Measurements from ENCODE around the gene ZSCAN30. TPM values are rescaled to one million over a fixed set of nuclear protein-coding genes. Genes with fewer than 3 reads are reported as not detected.

The ZSCAN30 gene
- total and polyA plus RNA-seq, 9 of the 15 experiments (the other 6 are each of a cell fraction or from before 2014, with no cell fraction given) = 4.6 to 13.6 (median 10.8) TPM

DNA sequence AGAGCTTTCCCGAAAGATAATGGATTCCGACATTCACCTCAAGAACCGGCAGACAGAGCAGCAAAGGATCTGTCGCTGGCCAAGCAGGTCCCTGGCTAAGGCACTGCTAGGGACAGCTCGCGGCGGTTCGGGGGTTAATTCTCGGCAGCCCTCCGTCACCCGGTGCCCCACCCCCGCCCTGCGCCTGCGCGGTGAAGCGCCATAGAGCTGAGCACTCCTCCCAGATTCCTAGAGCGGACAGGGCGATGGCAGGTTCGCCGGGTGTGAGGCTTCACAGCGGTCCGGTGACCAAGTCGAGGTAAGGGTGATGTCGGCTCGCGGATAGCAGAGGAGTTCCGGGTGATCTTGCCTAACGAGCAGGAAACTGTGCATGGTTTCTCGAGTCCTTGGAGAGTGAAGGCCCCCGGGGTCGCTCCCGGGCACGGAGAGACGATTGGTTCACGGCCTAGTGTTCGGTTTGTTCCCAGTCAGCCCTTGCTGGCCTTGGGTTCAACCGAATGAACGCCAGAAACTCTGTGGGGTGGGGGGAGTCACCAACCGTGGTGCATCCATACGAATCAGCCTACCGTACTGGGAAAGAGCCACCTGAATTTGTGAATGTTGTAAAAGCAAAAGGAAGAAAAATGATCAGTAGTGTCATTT, at the start of gene ZSCAN30 (continued):
- TF ChIP-seq, protein P1, sequence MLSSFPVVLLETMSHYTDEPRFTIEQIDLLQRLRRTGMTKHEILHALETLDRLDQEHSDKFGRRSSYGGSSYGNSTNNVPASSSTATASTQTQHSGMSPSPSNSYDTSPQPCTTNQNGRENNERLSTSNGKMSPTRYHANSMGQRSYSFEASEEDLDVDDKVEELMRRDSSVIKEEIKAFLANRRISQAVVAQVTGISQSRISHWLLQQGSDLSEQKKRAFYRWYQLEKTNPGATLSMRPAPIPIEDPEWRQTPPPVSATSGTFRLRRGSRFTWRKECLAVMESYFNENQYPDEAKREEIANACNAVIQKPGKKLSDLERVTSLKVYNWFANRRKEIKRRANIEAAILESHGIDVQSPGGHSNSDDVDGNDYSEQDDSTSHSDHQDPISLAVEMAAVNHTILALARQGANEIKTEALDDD (IDR thresholded peaks at IDR 0.05) = no peak
- peak; percentile 35 for TF ChIP-seq CCNT2 (IDR thresholded peaks at IDR 0.05; ENCODE audit: borderline replicate concordance, extremely low read depth, insufficient read length, low read depth, low read length)
- TF ChIP-seq U2AF2 (optimal IDR thresholded peaks at IDR 0.05; ENCODE audit: low read depth, low read length) = no peak
- 0 out of 2 replicates have a peak, but pooled peaks have one; percentile 1 for TF ChIP-seq MAFF (IDR thresholded peaks at IDR 0.05; ENCODE audit: low read length)
- TF ChIP-seq, protein P2, sequence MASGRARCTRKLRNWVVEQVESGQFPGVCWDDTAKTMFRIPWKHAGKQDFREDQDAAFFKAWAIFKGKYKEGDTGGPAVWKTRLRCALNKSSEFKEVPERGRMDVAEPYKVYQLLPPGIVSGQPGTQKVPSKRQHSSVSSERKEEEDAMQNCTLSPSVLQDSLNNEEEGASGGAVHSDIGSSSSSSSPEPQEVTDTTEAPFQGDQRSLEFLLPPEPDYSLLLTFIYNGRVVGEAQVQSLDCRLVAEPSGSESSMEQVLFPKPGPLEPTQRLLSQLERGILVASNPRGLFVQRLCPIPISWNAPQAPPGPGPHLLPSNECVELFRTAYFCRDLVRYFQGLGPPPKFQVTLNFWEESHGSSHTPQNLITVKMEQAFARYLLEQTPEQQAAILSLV (tag; IDR thresholded peaks at IDR 0.05) = no peak
- TF ChIP-seq PHF21A (IDR thresholded peaks at IDR 0.05; ENCODE audit: borderline replicate concordance, low read depth) = no peak
- TF ChIP-seq, protein P3, sequence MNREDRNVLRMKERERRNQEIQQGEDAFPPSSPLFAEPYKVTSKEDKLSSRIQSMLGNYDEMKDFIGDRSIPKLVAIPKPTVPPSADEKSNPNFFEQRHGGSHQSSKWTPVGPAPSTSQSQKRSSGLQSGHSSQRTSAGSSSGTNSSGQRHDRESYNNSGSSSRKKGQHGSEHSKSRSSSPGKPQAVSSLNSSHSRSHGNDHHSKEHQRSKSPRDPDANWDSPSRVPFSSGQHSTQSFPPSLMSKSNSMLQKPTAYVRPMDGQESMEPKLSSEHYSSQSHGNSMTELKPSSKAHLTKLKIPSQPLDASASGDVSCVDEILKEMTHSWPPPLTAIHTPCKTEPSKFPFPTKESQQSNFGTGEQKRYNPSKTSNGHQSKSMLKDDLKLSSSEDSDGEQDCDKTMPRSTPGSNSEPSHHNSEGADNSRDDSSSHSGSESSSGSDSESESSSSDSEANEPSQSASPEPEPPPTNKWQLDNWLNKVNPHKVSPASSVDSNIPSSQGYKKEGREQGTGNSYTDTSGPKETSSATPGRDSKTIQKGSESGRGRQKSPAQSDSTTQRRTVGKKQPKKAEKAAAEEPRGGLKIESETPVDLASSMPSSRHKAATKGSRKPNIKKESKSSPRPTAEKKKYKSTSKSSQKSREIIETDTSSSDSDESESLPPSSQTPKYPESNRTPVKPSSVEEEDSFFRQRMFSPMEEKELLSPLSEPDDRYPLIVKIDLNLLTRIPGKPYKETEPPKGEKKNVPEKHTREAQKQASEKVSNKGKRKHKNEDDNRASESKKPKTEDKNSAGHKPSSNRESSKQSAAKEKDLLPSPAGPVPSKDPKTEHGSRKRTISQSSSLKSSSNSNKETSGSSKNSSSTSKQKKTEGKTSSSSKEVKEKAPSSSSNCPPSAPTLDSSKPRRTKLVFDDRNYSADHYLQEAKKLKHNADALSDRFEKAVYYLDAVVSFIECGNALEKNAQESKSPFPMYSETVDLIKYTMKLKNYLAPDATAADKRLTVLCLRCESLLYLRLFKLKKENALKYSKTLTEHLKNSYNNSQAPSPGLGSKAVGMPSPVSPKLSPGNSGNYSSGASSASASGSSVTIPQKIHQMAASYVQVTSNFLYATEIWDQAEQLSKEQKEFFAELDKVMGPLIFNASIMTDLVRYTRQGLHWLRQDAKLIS (CRISPR knock-in tag; IDR thresholded peaks at IDR 0.05) = peak; percentile 92
- TF ChIP-seq ATF7 (IDR thresholded peaks at IDR 0.05) = peak; percentile 93
- TF ChIP-seq ZNF232 (CRISPR knock-in tag; IDR thresholded peaks at IDR 0.05) = no peak
- TF ChIP-seq ZNF124 (CRISPR knock-in tag; IDR thresholded peaks at IDR 0.05) = no peak
- TF ChIP-seq, protein P4, sequence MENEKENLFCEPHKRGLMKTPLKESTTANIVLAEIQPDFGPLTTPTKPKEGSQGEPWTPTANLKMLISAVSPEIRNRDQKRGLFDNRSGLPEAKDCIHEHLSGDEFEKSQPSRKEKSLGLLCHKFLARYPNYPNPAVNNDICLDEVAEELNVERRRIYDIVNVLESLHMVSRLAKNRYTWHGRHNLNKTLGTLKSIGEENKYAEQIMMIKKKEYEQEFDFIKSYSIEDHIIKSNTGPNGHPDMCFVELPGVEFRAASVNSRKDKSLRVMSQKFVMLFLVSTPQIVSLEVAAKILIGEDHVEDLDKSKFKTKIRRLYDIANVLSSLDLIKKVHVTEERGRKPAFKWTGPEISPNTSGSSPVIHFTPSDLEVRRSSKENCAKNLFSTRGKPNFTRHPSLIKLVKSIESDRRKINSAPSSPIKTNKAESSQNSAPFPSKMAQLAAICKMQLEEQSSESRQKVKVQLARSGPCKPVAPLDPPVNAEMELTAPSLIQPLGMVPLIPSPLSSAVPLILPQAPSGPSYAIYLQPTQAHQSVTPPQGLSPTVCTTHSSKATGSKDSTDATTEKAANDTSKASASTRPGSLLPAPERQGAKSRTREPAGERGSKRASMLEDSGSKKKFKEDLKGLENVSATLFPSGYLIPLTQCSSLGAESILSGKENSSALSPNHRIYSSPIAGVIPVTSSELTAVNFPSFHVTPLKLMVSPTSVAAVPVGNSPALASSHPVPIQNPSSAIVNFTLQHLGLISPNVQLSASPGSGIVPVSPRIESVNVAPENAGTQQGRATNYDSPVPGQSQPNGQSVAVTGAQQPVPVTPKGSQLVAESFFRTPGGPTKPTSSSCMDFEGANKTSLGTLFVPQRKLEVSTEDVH (IDR thresholded peaks at IDR 0.05; ENCODE audit: low read depth, partially characterized antibody) = no peak
- TF ChIP-seq PHF8 (IDR thresholded peaks at IDR 0.05; ENCODE audit: borderline replicate concordance, low read length) = peak; percentile 99
- peak; percentile 60; the same call in 1 of the 2 replicates for TF ChIP-seq MTA1 (IDR thresholded peaks at IDR 0.05; ENCODE audit: borderline replicate concordance)
- TF ChIP-seq POLR2AphosphoS2 (IDR thresholded peaks at IDR 0.05; ENCODE audit: low read length) = peak; percentile 61; the same call in 1 of the 2 replicates
- no peak for TF ChIP-seq ARID2 (IDR thresholded peaks at IDR 0.05)

Data from K562 (cell line).